NT2/D1 (cell line): Measurements from ENCODE around the gene PDK3.

Experiments
- DNase-seq: peaks from one replicate; pipeline ENCODE4 v3.0.0-alpha.2; 2011; ENCODE audit warnings: low read depth, low spot score
- H3K27me3 ChIP-seq: 2 replicates; pipeline ENCODE4 v1.6.0; 2011; ENCODE audit warnings: mild to moderate bottlenecking; ENCODE audit not compliant: insufficient read length, insufficient read depth
- H3K36me3 ChIP-seq: 2 replicates; pipeline ENCODE4 v1.6.1; 2011; ENCODE audit warnings: mild to moderate bottlenecking, low read length, mixed read lengths; ENCODE audit not compliant: insufficient read depth, insufficient read length
- H3K4me1 ChIP-seq: 2 replicates; pipeline ENCODE4 v1.5.1; 2011; ENCODE audit not compliant: insufficient read depth, insufficient read length
- H3K4me3 ChIP-seq: 2 replicates; pipeline ENCODE4 v1.5.1; 2011; ENCODE audit warnings: low read depth; ENCODE audit not compliant: insufficient read length
- H3K9ac ChIP-seq: 2 replicates; pipeline ENCODE4 v1.6.0; 2011; ENCODE audit warnings: low read depth; ENCODE audit not compliant: insufficient read length
- H3K9me3 ChIP-seq: 2 replicates; pipeline ENCODE4 v1.5.1; 2011; ENCODE audit warnings: mild to moderate bottlenecking, low read length; ENCODE audit not compliant: insufficient read depth
- SUZ12 ChIP-seq: IDR thresholded peaks from 2 replicates; pipeline ENCODE4 v1.6.1; 2011; ENCODE audit not compliant: insufficient read length, insufficient read depth; ENCODE audit errors: extremely low read depth
- YY1 ChIP-seq: IDR thresholded peaks from 2 replicates; pipeline ENCODE4 v1.6.1; 2011; ENCODE audit not compliant: insufficient read length, insufficient read depth
- ZNF274 ChIP-seq: IDR thresholded peaks from 2 replicates; pipeline ENCODE4 v1.6.1; 2011; ENCODE audit warnings: mild to moderate bottlenecking, low read depth, low read length

The PDK3 gene

DNA sequence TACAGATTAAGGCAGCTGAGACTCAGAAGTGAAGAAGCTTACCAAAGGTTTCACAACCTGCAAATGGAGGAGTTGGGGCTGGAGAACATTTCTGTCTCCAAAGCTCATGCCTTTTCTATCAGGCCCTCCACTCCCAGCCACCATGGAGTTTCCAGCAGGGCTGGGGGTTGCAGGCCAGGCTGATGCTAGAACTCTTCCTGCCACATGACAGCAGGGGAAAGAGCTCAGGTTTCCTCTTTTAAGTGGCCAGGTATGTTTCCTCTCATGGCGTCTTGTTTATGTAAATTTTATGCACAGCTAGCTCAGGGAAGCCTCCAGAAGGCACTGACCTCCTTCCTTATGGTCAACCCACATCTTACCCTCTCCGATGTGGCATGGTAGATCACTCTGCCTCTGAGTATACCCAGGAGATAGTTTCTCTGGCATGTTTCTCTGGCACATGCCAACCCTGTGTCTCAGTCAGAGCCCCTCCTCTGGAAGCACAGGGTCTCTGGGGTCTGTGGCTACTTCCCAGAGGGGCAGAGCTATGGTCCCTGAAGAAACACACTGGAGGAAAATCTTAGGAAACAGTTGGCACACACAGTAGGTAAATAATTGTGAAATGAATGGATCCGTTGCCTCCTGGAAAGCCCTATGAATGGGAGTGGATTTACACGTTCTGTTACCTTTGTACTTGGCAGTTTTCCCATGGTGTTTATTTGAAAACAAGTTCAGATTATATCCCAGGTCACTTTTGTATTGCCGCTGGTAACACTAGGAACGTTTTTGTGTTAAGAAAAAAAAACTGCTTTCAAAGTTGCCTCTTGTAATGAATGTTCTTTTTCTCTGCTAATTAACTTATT lies 28.9 kb downstream of the PDK3 start:
- Histone ChIP-seq H3K36me3 (no peaks in the 10 kb centered on the region), H3K4me1 (no peaks in the 10 kb centered on the region), H3K4me3 (no peak overlapping the region), H3K27me3 (no peaks in the 10 kb centered on the region), H3K9me3 (no peaks in the 10 kb centered on the region), H3K9ac (no peak overlapping the region)
- no peak for DNase-seq
- TF ChIP-seq SUZ12 (no peak), ZNF274 (no peak), YY1 (no peak)

DNA sequence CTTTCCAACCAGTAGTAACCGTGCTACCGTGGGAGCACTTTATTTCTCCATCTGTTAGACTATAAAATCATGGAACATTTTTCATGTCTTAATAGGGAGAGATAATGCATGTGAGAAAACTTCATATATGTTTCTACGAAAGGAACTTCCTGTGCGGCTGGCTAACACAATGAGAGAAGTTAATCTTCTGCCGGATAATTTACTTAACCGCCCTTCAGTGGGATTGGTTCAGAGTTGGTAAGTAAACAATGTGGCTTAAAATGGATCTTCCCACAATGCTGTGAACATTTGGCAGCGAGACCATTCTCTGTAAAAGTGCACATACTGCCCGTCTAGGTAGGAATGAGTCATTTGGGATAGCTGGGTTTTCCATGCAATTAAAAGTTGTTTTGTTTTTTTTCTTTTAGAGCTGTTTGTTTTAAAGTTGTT lies 29.6 kb downstream of the PDK3 start:
- Histone ChIP-seq H3K4me3 (no peak overlapping the region), H3K4me1 (no peaks in the 10 kb centered on the region), H3K9me3 (no peaks in the 10 kb centered on the region), H3K36me3 (no peaks in the 10 kb centered on the region), H3K9ac (no peak overlapping the region), H3K27me3 (no peaks in the 10 kb centered on the region)
- no peak for TF ChIP-seq SUZ12
- TF ChIP-seq YY1: no peak
- TF ChIP-seq ZNF274: no peak
- DNase-seq: no peak

DNA sequence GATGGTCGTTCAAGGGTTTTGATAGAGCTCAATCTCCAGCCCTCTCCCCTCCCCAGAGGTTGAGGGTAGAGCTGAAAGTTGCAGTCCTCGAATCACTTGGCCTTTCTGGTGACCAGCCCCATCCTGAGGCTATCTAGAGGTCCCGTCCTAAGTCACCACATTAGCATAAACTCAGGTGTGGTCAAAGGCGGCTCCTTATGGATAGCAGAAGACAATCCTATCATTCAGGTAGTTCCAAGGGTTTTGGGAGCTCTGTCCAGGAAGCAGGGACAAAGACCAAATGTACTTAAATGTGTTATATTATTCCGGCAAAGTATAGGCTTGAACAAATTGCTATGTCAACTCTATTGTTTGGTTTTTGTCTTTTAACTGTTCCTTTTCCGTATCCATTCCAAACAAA lies 30.6 kb downstream of the PDK3 start:
- TF ChIP-seq SUZ12 (no peak), YY1 (no peak), ZNF274 (no peak)
- DNase-seq: no peak
- no peak overlapping the region for H3K9ac ChIP-seq
- no peaks in the 10 kb centered on the region for H3K4me1 ChIP-seq
- no peaks in the 10 kb centered on the region for H3K36me3 ChIP-seq
- no peaks in the 10 kb centered on the region for H3K9me3 ChIP-seq
- H3K4me3 ChIP-seq: no peak overlapping the region
- H3K27me3 ChIP-seq: no peaks in the 10 kb centered on the region

DNA sequence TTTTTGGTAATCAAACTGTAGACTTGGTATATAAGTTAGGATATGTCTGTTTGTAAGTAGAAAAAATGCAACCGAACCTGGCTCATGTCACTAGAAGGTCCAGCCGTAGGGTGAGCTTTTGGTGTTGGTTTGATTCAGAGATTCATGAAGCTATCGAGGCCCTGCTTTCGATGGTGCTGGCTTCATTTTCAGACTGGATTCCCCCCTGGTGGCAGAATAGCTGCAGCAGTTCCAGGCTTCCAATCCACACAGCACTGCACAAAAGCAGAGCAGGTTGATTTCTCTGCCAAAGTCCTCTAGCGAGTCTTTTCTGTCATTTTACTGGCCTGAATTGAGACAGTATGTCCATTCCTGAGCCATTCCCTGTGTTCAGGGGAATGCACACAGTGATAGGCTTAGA lies 33.1 kb downstream of the PDK3 start:
- Histone ChIP-seq H3K4me1 (no peaks in the 10 kb centered on the region), H3K36me3 (no peaks in the 10 kb centered on the region), H3K9ac (no peak overlapping the region), H3K27me3 (no peaks in the 10 kb centered on the region), H3K4me3 (no peak overlapping the region), H3K9me3 (no peaks in the 10 kb centered on the region)
- DNase-seq: no peak
- TF ChIP-seq YY1 (no peak), SUZ12 (no peak), ZNF274 (no peak)

DNA sequence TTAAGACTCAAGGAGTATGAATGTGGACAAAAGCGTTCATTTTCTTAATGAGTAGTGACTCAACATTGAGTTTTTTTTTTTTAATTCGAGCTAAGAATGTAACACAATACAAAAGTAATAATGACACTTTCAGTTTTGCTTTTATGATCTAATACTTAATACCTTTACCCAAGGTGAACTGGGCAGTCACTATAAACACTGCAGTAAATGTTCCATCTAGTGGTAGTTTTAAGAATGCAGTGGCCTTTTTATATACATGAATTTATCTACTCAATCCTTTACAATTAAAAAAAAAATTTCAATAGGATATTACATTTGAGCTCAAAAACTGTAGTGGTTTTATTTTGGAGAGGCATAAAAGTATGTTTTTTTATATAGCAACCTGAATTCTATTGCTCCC lies 33.9 kb downstream of the PDK3 start:
- no peak for DNase-seq
- Histone ChIP-seq H3K36me3 (no peaks in the 10 kb centered on the region), H3K27me3 (no peaks in the 10 kb centered on the region), H3K4me1 (no peaks in the 10 kb centered on the region), H3K4me3 (no peak overlapping the region), H3K9ac (no peak overlapping the region), H3K9me3 (no peaks in the 10 kb centered on the region)
- TF ChIP-seq ZNF274 (no peak), SUZ12 (no peak)

DNA sequence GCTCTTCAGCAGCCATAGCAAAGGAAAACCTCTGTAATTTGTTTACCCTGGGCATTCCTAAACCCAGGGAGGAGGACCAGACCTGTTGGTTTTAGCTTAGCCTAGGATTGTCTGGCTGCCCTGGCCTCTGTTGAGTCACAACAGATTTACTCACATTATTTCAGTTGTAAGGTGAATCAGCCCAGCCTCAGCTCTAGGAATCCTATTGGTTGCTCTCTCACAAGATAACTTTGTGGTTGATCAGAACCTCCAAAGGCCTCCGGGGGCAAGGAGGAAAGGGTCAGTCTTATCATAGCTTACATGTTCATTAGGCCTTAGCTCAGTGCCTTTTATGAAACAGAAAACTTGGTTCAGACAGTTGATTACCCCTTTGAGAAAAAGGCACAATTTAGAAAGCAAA lies 41.0 kb downstream of the PDK3 start:
- H3K4me1 ChIP-seq: no peaks in the 10 kb centered on the region
- H3K9ac ChIP-seq: no peak overlapping the region
- no peak overlapping the region for H3K4me3 ChIP-seq
- no peaks in the 10 kb centered on the region for H3K27me3 ChIP-seq
- TF ChIP-seq YY1: no peak
- TF ChIP-seq SUZ12: no peak
- no peak for TF ChIP-seq ZNF274
- H3K36me3 ChIP-seq: no peaks in the 10 kb centered on the region
- DNase-seq: no peak
- H3K9me3 ChIP-seq: no peaks in the 10 kb centered on the region

DNA sequence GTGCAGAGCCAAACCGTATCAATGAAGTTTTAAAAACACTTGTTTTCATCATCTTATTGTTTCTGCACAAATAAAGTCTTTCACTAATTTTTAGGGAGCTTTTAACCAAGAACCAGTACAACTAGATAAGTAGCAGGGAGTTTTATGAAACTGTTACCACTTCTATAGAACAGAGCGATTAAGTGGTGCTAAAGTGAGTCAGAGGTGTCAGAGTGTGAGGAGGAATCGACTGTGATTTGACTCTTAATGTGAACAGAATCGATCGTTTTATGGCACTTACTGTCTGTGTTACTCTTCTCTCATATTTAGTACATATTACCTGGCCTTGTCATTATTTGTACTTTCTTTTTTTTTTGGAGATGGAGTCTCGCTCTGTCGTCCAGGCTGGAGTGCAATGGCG lies 43.3 kb downstream of the PDK3 start:
- H3K4me1 ChIP-seq: no peaks in the 10 kb centered on the region
- DNase-seq: no peak
- TF ChIP-seq SUZ12 (no peak), ZNF274 (no peak), YY1 (no peak)
- no peak overlapping the region for H3K4me3 ChIP-seq
- H3K36me3 ChIP-seq: no peaks in the 10 kb centered on the region
- no peaks in the 10 kb centered on the region for H3K27me3 ChIP-seq
- H3K9me3 ChIP-seq: no peaks in the 10 kb centered on the region
- H3K9ac ChIP-seq: no peak overlapping the region
